ENCODE results near the gene PRPF6. TPM values are rescaled to one million over a fixed set of nuclear protein-coding genes. Genes with fewer than 3 reads are reported as not detected.

The PRPF6 gene
- total and polyA plus RNA-seq, 2 donors (not counting 1 experiment from before 2014, with no cell fraction given): 31.7 to 82.9 TPM

DNA sequence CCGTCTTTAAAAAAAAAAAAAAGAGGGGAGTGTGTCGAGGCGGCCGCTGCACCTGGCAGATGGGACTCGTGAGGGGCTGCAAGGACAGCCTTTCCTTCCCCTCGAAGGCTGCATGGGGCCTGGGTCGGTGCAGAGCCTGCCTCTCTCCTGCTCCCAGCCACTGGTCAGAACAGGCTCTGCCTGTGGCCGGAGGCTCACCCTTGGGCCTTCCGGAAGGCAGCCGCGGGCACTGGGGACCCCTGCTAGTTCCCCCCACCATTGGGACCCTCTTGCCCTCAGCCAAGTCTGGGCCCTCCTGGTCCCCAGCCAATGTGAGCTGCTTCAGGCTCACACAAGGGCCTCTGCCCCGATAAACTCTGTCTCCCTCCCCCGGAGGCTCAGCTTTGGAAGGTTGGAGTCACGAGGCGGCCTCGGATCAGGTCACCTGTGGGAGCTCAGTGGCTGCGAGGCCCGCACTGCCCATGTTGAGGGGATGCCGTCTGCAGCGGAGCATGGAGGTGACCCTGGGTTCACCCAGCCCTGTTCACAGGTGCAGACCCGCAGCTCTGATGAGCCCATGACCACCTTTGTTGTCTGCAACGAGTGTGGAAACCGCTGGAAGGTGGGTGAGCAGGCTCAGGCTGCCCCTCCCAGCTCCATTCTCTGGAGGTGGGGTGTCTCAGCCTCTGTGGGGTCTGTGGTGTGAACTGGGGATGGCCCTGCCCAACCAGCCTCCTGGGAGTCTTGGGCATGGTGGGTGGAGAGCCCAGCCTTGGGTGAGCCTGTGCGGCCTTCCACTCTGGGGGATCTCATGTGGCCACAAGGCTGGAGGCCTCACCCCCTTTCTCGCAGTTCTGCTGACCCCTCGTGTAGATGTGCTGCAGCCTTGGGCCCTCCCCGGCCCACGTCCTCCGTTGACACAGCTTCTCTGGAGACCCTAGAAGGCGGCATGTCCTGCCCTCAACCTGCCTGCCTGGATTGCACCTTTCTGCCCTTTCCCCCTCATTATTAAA, 90.7 kb downstream of the PRPF6 start:
- peak overlapping the region; percentile 79 for H3K27ac Mint-ChIP-seq
- POLR2A ChIA-PET: interaction anchor here (0.7 to 1.6 kb wide), 3 partner anchors 29 to 50 kb away, joined by 3 to 6 read pairs (median 3); no protein-coding TSS in a partner anchor
- H3K9me3 ChIP-seq (ENCODE audit: control extremely low read depth in 1 of 3, control insufficient read depth in 2 of 3, insufficient read depth in 1 of 3, low read length in 2 of 3): no peaks in the 10 kb centered on the region
- no peaks in the 10 kb centered on the region for H3K27me3 Mint-ChIP-seq
- no peak overlapping the region for H3K4me3 ChIP-seq (ENCODE audit: control extremely low read depth in 1 of 5, extremely low read depth in 1 of 5, insufficient read depth in 1 of 5, low read depth in 2 of 5, low read length in 4 of 5)
- no peak overlapping the region for H2AFZ ChIP-seq (ENCODE audit: insufficient read depth, low read depth, low read length, poor library complexity, severe bottlenecking)
- peak overlapping the region; percentile 24 for H3K4me2 ChIP-seq (replicated peaks; ENCODE audit: low read depth, low read length, poor library complexity, severe bottlenecking)
- ATAC-seq (ENCODE audit: low read depth) (peak; percentile 10), DNase-seq (no peak)
- peaks cover 53% of the 10 kb centered on the region for H3K4me1 Mint-ChIP-seq
- no peaks in the 10 kb centered on the region for H3K27me3 ChIP-seq (replicated peaks in 1 of 4; ENCODE audit: control extremely low read depth in 1 of 4, control insufficient read depth in 3 of 4, insufficient read depth in 4 of 4, low read length in 3 of 4)
- TF ChIP-seq EZH2 (IDR thresholded peaks at IDR 0.05; ENCODE audit: borderline replicate concordance, insufficient read depth, low read depth, low read length, poor library complexity, severe bottlenecking): no peak
- TF ChIP-seq, protein P1, sequence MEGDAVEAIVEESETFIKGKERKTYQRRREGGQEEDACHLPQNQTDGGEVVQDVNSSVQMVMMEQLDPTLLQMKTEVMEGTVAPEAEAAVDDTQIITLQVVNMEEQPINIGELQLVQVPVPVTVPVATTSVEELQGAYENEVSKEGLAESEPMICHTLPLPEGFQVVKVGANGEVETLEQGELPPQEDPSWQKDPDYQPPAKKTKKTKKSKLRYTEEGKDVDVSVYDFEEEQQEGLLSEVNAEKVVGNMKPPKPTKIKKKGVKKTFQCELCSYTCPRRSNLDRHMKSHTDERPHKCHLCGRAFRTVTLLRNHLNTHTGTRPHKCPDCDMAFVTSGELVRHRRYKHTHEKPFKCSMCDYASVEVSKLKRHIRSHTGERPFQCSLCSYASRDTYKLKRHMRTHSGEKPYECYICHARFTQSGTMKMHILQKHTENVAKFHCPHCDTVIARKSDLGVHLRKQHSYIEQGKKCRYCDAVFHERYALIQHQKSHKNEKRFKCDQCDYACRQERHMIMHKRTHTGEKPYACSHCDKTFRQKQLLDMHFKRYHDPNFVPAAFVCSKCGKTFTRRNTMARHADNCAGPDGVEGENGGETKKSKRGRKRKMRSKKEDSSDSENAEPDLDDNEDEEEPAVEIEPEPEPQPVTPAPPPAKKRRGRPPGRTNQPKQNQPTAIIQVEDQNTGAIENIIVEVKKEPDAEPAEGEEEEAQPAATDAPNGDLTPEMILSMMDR (IDR thresholded peaks at IDR 0.05): no peak
- H3K9me3 Mint-ChIP-seq (ENCODE audit: insufficient read depth): no peaks in the 10 kb centered on the region
- CTCF ChIA-PET: interaction anchor here (0.9 to 1.8 kb wide), 2 partner anchors 28 to 49 kb away, joined by 3 to 9 read pairs; no protein-coding TSS in a partner anchor
- peaks cover 30% of the 10 kb centered on the region for H3K79me2 ChIP-seq (ENCODE audit: control insufficient read depth, insufficient read depth, low read length)
- H4K20me1 ChIP-seq (ENCODE audit: control insufficient read depth, insufficient read depth, low read length, poor library complexity, severe bottlenecking): peaks cover 67% of the 10 kb centered on the region
- 55% methylated on average over 26 of the region's 30 CpGs for WGBS (ENCODE audit: insufficient coverage)
- peaks cover 0 to 48% of the 10 kb centered on the region in 2 experiments for H3K36me3 ChIP-seq (replicated peaks in 1 of 2; ENCODE audit: control extremely low read depth in 1 of 2, control insufficient read depth in 1 of 2, extremely low read depth in 1 of 2, insufficient read depth in 2 of 2, low read length in 1 of 2)
- peak overlapping the region; percentile 26 for H3K4me3 Mint-ChIP-seq
- no peak overlapping the region for H3K9ac ChIP-seq (ENCODE audit: low read length)
- intact Hi-C loops (cut with micrococcal nuclease): no loop called here
- H3K27ac ChIP-seq (ENCODE audit: low read length in 2 of 2): peak overlapping the region in 1 of 2 donors; percentile 56
- H3K4me1 ChIP-seq (ENCODE audit: control insufficient read depth in 2 of 2, insufficient read depth in 2 of 2, low read length in 2 of 2): peaks cover 32 to 80% of the 10 kb centered on the region in 2 donors
